ENCODE data around the gene SULT1C3.

DNA sequence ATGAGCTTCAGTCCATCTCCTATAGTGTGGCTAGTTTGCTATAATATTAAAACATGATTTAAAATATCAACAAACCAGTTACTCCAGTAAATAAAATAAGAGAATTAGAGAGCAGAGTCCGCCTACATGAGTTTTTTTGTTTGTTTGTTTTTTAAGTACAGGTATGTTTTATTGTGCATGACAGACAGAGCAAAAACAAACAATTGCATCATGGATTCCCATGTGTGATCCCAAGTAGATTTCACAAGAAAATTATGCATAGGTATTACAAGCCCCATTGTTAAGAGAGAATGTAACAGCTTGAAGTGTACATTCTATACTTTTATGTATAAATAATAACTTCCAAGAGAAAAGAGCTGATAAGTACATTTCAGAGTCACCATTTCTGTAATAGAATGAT, 21.0 kb downstream of the SULT1C3 start:
- TF ChIP-seq CTCF (IDR thresholded peaks at IDR 0.05) (no peak), POLR2AphosphoS5 (IDR thresholded peaks at IDR 0.05) (no peak)

Data from stomach (tissue), 4 donors.